HG03442 (cell line): ENCODE data around the gene SIL1.
"Not testable (repeated sequence)": the region's sequence is repeated elsewhere in the genome, so short reads cannot be mapped to it uniquely, and the experiment has no call there.

Source experiments
- ATAC-seq: cut with Tn5 transposase; IDR thresholded peaks from one replicate; pipeline ENCODE4 v1.9.1; 2021; ENCODE audit warnings: mild to moderate bottlenecking, moderate library complexity; ENCODE audit not compliant: unreplicated experiment

The SIL1 gene

GRCh38 chr5:139076111-139076510, 122.1 kb downstream of the SIL1 start:
- ATAC-seq: no peak

GRCh38 chr5:139075066-139076050, 122.8 kb downstream of the SIL1 start:
- ATAC-seq: no peak

GRCh38 chr5:139073956-139074355, 124.2 kb downstream of the SIL1 start:
- ATAC-seq: not testable (repeated sequence)

- no peak for ATAC-seq
These were observed 129.5 kb downstream of the SIL1 start for GRCh38 chr5:139068494-139069151.

GRCh38 chr5:139068060-139068459, 130.1 kb downstream of the SIL1 start:
- ATAC-seq: no peak

GRCh38 chr5:139065306-139065705, 132.9 kb downstream of the SIL1 start:
- ATAC-seq: no peak

GRCh38 chr5:139064613-139065012, 133.6 kb downstream of the SIL1 start:
- ATAC-seq: no peak

- no peak for ATAC-seq
These were observed 134.5 kb downstream of the SIL1 start for GRCh38 chr5:139063664-139064054.

- no peak for ATAC-seq
These were observed 135.1 kb downstream of the SIL1 start for GRCh38 chr5:139062910-139063663.

- no peak for ATAC-seq
These were observed 136.3 kb downstream of the SIL1 start for GRCh38 chr5:139061856-139062255.

GRCh38 chr5:139061274-139061673, 136.9 kb downstream of the SIL1 start:
- no peak for ATAC-seq

- ATAC-seq: no peak
These were observed 140.0 kb downstream of the SIL1 start for GRCh38 chr5:139058121-139058520.

- ATAC-seq: not testable (repeated sequence)
These were observed 140.9 kb downstream of the SIL1 start for GRCh38 chr5:139057045-139057939.

GRCh38 chr5:139052975-139053374, 145.2 kb downstream of the SIL1 start:
- no peak for ATAC-seq

GRCh38 chr5:139051392-139051791, 146.8 kb downstream of the SIL1 start:
- ATAC-seq: no peak

- no peak for ATAC-seq
These were observed 147.7 kb downstream of the SIL1 start for GRCh38 chr5:139050432-139050831.

GRCh38 chr5:139049780-139050179, 148.4 kb downstream of the SIL1 start:
- no peak for ATAC-seq

GRCh38 chr5:139046551-139046950, 151.6 kb downstream of the SIL1 start:
- ATAC-seq: no peak

- ATAC-seq: no peak
These were observed 154.8 kb downstream of the SIL1 start for GRCh38 chr5:139043157-139043905.

- ATAC-seq: no peak
These were observed 158.1 kb downstream of the SIL1 start for GRCh38 chr5:139040081-139040480.
